GM19193 (cell line): ENCODE data around the gene IRF4.
A peak's percentile ranks its signal among the peaks of the same experiment; 100 is the strongest.

Source experiments
- POLR2A ChIP-seq: IDR thresholded peaks from 4 replicates; pipeline ENCODE4 v1.6.1; 2011; ENCODE audit not compliant: insufficient read depth, insufficient read length; ENCODE audit errors: extremely low read depth

IRF4 gene

GRCh38 chr6:381742-382461 is 9.7 kb upstream of the IRF4 start:
- no peak for TF ChIP-seq POLR2A

- no peak for TF ChIP-seq POLR2A
These were observed 8.4 kb upstream of the IRF4 start for GRCh38 chr6:382883-383810.

GRCh38 chr6:383856-384255 is 7.7 kb upstream of the IRF4 start:
- TF ChIP-seq POLR2A, result no peak

- TF ChIP-seq POLR2A, result no peak
These were observed 6.7 kb upstream of the IRF4 start for GRCh38 chr6:384898-385297.

GRCh38 chr6:385614-386013 is 5.9 kb upstream of the IRF4 start:
- no peak for TF ChIP-seq POLR2A

- no peak for TF ChIP-seq POLR2A
These were observed 4.8 kb upstream of the IRF4 start for GRCh38 chr6:386688-387266.

GRCh38 chr6:387293-387741 is 4.2 kb upstream of the IRF4 start:
- no peak for TF ChIP-seq POLR2A

GRCh38 chr6:388202-388903 is 3.2 kb upstream of the IRF4 start:
- TF ChIP-seq POLR2A, result no peak

- TF ChIP-seq POLR2A, result no peak
These were observed 2.4 kb upstream of the IRF4 start for GRCh38 chr6:389143-389542.

- TF ChIP-seq POLR2A, result no peak
These were observed 1.9 kb upstream of the IRF4 start for GRCh38 chr6:389622-390021.

GRCh38 chr6:390914-391558 is 516 bp upstream of the IRF4 start:
- no peak for TF ChIP-seq POLR2A

- TF ChIP-seq POLR2A, result peak; percentile 4
These were observed 1.2 kb downstream of the IRF4 start for GRCh38 chr6:392441-393390.
